ENCODE results near the gene SNN. TPM values are rescaled to one million over a fixed set of nuclear protein-coding genes. Genes with fewer than 3 reads are reported as not detected.

The SNN gene
- total RNA-seq, 1 donor from 2014 or later = 23.2 TPM

DNA sequence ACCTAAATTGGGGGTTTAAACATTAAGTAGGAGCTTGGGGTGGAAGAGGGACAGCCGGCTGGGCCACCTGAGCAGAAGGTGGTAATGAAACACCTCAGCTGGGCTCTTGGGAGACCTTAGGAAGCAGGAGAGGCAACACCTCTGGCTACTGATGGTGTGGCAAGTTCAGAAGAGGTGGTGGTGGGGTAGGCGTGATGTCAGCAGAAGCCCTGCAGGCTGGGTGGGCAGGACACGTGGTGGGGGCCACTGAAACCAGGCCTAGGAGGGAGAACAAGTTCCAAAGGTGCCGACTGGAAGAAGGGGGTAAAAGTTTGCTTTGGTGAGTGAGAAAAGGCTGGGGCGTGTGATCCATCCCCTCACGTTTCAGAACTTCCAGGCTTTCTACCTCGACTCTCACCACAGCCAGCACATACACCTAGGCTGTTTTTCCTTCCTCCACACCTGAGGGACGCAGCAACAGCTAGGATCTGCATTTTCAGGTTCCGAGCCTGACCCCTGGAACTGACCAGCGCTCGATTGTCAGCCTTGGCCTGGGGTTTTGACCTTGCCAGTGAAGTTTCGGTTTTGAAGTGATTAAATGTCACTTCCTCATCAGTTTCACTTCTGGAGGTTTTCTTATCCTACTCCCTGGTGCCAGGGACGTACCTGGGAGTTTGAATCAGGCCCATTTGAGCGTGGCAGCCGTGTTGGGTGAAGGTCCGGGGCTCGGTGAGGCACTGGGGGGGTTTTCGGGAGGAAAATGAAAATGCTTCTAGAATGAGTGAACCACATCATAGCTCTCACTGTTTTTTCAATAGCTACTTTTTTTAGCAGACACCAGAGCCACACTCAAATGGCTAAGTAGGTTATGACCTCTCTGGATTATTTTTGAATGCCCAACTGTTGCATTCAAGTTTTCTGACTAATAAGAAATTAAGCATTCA, 10.0 kb downstream of the SNN start:
- DNase-seq (ENCODE audit: low read depth in 2 of 2) = no peak

DNA sequence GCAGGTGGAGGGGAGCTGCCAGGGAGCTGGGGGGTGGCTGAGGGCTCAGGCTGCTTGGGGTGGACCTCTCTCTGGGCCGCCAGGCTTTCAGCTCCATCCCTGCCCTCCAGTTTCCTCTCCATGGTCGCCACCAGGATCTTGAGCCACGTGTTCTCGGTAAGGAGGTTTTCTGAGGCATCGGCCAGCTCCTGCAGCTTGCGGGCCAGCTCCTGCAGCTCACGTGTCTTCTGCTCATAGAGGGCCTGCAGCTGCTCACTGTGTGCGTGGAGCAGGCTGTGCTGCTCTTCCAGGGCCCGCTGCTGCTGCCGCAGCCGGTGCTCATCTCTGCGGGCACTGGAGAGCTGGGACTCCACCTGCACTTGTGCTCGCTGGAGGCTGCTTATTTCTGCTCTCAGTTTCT, 11.0 kb downstream of the SNN start:
- no peak for DNase-seq (ENCODE audit: low read depth in 2 of 2)

DNA sequence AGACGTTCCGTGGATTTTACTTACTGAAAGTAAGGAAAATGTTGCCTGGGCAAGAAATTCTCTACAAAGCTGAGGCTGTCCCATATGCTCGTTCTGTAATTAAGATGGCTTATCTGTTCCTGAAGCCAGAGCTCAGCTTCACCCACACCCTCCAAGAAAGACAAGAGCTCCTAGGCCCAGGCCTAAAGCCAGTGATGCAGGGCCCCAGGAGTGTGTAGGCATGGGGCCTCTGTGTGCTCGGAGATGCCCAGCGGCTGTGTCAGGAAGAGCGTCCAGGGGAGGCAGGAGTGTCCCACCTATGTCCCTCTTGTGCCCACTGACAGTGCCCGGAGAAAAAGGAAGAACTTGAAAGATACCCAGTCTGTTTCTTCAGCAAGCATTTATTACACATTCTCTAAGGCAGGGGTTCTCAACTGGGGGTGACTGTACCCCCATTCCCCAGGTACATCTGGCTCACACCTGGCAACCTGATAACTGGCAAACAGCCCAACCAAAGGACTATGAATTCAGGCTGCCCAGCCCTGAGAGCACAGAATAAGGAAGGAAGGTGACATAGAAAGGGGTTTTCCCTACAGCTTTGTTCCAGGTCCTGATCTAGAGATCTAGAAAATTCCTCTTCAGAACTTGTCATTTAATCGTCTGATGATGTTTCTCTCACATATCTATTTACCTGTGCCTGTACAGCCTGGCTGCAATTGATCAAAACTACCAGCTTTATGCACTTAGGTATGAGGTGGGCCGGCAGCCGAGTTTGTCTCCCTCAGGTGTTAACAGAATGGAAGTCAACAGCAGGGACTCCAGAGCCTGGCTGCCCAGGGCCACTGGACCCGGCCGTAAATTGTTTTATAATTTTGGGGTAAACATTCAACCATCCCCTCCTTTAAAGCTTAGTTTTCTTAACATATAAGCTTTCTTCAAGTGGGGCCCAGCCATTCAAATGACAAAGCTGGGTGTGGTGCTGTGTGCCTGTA, 12.0 kb downstream of the SNN start:
- no peak for DNase-seq (ENCODE audit: low read depth in 2 of 2)

DNA sequence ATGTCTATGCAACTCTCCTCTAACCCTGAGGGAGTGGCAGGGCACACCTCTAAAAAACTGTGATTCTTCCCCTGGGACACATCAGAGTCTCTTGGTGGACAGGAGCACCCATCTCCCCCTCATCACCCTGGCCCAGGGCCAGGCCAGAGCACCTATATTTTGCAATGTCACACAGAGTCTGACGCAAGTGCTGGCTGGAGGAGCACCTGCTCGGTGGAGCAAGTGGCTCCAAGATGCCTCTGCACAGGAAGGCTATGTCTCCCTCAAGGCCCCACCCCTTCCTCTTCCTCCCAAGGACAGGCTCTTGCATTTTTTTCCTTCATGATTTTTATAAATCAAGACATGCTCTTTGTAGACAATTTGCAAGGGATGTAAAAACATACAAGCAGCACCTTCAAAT, 13.3 kb downstream of the SNN start:
- DNase-seq (ENCODE audit: low read depth in 2 of 2) = no peak

DNA sequence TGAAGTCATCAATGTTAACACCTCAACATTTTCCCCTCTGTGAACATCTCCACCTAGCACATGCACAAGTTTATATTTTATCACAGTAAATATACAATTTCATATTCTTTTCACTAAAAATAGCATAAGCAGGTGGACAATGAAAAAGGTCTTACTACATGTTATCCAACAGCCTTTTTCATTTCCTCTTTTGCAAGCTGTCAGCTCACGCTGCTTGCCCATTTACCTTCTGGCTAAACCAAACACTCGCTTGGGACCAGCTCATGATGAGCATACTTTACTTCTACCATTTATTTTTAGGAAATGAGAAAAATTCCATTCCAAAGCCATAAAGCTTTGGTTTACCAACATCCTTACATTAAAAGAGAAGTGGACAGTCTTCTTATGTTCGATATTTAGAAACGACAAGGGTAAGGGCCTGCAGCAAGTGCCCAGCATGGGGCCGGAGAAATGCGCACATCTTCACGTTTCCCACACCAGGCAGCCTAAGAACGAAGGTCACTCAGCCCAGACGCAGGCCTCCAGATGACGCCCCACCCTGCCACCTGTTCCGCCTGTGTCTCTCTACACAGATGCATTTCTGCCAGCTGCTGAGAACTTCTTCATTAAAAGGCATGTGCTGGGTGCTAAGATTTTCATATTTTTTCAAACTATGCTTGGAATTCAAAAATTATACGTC, 13.9 kb downstream of the SNN start:
- DNase-seq (ENCODE audit: low read depth in 2 of 2) = no peak

DNA sequence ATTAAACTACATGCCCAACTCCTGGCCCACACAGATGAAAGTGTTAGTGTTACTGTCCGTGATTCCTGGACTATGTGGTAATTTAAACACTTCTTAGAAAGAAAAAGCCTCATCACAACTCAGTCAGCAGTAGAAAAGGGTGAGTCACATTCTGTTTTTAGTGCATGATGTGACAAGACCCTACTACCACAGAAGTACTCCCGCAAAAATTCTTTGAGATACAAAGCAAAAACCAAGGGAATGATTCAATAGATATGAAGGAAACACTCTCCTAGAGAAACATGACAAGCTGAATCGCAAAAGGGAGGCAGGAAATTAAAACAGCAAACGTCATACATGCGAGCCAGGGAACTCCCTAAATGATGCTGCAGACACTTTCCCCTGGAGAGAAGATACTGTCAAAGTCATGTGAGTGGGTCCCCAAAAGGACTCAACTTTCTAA, 14.4 kb downstream of the SNN start:
- peak in 1 of 2 donors; percentile 78 for DNase-seq (ENCODE audit: low read depth in 2 of 2)

DNA sequence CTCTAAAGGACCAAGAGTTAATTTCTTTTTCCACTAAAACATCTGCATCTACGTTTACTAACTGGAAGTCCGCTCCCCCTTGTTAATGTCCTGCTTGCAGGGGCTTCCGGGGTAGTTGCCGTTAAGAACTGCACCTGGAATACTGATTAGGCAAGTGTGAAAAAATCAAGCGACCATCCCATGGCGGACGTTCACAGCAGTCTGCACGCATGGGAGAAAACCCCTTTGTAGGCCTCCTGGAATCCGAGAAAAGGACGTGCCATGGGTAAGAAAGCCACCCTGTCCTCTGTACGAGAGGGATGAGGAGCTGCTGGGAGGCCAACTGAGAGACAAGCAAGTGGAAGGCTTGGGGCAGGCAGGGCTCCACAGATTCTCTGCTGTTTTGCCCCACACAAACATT, 14.9 kb downstream of the SNN start:
- no peak for DNase-seq (ENCODE audit: low read depth in 2 of 2)

DNA sequence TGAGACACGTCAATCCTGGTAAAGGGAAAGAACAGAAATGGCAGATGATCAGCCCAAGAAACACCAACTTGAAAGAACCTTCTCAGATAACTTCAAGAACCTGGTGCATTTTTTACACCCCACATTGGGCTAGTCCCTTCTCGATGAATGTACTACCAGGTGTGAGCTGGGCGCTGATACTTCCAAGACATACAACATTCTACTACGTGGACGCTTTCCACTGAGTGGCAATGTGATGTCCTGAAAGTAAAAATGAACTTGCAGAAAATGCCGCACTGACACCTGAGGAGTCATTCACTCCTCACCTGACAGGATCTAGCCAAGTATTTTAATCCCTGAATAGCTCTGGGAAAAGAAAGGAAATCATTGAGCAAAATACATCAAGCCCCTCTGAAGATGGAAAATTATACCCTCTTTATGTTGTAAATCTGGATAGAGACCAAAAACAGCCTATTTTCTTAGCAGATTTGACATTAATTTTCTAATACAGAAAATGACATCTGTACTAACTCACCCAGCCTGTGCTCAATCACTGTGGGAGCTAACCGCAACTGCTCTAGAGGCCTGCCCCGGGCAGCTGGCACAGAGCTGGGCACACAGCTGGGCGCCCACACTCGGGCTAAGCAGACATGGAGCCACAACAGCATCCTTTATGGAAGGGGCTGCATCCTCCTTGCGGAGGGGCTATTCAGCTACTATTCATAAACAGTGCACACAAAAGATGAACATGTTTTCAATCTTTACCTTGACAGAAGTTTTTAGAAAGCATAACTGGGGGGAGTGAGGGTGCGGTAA, 16.2 kb downstream of the SNN start:
- DNase-seq (ENCODE audit: low read depth in 2 of 2) = no peak

DNA sequence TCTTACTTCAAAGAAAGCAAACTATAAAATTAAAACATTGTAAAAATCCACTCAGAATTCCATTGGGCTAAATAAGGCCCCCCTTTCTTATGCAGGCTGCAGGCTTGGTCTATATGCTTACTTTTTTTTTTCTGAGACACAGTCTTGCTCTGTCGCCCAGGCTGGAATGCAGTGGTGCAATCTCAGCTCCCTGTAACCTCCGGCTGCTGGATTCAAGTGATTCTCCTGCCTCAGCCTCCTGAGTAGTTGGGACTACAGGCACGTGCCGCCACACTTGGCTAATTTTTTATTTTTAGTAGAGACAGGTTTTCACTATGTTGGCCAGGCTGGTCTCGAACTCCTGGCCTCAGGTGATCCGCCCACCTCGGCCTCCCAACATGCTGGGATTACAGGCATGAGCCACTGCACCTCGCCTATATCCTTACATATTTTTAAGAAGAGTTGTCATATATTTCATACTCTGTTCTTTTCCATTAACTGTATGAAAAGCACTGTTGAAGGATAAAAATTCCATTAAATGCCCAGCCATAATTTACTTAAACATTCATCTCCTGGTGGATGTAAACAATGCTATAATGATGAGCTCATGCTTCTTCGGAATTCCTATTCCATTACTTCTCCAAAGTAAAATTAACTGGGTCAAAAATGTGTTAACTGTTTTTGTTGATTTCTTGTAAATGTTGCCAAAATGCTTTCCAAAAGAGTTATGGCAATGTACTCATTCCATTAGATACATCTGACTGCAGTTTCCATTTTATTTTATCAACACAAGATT, 17.8 kb downstream of the SNN start:
- no peak for DNase-seq (ENCODE audit: low read depth in 2 of 2)

DNA sequence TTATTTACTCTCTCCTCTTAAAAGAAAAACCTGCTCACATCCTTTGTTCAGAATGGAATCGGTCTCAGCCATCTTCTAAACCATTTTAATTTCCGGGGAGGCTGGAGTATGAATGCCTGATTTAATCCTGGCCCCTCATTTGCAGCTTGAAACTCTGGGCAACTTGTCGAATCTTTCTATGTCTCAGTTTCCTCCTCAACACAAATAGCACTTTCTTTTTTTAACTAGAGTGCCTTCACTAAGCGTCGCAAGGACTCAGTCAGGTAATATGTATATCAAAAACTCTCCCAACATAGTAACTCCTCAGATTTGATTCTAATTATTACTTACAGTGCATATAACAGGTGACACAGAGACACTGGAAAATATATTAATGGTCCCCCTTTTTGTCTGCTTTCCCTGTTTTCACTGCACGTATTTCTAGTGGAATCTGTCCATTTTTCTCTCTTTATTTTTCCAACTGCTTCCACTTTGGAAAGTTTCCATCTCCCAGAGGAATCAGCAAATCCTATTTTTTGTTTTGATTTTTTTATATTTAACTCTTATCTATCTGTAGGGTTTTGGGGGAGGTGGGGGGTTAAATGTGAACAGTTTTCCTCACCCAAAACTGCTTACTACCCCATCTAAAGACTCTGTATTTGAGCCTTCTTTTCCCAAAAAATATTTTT, 18.6 kb downstream of the SNN start:
- DNase-seq (ENCODE audit: low read depth in 2 of 2) = peak in 1 of 2 donors; percentile 64

DNA sequence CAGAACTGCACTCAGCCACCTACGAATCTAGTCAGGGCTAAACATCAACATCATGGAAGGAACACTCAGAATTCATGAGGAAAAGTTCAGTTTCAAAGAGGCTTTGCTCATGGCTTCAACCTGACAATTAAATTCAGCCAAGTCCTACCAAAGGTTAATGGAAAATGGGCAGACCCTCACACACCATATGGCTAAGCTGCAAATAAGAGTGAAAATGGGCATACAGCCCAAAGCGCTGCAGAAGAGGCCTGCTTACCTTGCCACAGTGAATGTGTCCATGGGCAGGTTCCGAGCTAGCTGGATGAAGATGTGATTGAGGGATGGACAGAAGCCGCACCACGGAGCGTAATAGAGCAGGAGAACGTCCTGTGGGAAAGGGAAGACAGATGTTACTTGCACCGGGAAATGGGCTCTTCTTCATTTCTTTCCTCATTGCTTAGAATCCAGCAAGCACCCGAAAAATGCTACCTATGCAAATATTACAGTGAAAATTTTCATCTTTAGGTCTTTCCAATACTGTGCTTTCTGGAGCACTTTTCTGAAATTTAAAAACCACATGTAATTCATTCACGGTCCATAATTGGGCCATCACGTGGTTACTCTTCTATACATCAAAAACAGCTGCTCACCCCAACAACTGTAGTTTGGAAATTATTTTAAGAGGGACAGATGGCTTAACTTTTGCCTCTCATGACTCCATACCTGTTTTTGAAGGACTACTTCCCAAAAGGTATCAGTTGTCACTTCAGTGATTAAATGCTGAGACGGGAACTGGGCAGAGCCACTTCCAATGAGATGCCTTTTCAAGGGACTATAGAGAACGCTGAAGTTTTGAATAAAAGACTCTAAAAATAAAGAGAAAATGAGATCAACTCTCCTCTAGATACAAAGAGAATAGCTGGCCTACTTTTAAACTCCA, 19.6 kb downstream of the SNN start:
- peak in 1 of 2 donors; percentile 76 for DNase-seq (ENCODE audit: low read depth in 2 of 2)

DNA sequence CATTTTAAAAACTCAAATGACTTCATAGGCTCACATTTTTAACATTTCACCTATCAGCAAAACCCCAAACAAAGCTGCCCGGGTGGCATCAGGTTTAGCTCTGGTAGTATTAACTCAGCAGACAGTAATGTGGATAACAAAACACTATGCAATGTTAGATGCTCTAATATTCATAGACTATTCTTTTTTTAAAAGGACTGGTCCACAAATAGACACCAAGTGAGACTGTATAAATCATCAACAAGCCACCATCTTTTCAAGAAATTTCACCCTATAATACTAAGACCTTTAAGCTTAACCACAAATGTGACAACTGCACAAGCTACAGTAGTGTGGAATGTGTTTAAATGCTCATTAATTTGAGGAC, 20.2 kb downstream of the SNN start:
- no peak for DNase-seq (ENCODE audit: low read depth in 2 of 2)

DNA sequence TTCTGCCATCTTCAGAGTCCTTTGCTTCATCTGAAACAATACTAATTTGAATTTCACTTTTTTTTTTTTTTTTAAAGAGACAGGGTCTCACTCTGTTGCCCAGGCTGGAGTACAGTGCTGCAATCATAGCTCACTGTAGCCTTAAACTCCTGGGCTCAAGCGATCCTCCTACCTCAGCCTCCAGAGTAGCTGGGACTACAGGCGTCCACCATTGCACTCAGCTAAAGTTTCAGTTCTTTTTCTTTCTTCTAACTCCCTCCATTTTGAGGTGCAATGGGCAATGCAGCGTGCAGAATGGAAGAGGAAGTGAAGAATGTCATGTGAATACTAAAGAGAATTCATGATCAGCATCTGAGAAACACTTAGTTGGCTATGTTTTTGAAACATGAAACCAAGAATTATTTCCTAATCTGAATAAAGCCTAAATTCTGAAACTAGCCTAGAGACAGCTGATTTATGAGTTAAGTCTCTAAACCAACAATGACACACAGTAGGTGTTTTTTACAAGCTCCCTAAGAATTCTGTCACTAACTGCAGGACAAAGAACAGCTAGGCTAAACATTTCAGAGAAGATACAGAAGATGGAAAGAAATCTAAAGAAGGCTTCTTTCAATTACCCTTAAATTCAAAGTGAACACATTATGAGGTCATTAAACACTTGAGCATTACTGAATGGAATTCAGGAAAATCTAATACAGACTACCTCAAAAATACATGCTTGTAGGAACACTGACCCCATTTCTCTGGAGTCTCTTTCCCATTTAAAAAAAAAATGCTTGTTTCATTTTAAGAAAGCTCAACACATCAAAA, 21.0 kb downstream of the SNN start:
- no peak for DNase-seq (ENCODE audit: low read depth in 2 of 2)

DNA sequence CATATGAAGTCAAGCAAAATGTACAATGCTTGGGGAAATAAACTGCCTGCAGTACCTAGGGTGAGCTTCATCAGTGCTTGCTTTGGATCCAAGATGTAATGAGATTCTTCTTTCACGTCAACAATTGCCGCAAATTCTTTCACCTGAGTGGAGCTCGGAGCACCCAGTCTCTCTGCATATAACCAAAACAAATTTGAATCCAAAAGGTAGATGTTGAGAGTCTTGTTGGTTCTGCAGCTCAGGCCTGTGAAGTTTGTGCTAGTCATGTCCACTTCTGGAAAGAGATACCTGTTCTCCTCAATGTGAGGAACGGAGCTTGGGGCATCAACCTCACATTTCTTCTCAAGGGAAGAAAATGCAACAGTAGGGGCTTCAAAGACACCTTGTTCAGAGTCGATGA, 23.0 kb downstream of the SNN start:
- no peak for DNase-seq (ENCODE audit: low read depth in 2 of 2)

DNA sequence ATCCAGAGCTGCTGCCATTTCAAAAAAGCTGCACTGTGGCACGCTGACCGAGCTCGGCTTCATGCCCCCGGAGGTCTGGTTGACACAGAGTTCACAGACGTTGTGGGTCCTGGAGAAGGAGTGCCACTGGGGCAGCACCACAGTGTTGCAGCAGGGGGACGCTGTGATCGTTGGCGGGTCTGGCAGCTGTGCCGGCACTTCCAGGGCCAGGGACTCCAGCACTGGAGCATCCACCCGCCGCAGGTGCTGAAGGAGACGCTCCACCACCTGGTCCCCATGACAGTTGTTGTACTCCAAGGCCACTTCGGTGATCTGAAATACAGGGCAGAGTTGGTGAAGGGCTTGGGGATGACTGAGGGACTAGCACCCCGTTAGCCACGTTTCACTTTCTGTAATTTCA, 23.5 kb downstream of the SNN start:
- no peak for DNase-seq (ENCODE audit: low read depth in 2 of 2)

DNA sequence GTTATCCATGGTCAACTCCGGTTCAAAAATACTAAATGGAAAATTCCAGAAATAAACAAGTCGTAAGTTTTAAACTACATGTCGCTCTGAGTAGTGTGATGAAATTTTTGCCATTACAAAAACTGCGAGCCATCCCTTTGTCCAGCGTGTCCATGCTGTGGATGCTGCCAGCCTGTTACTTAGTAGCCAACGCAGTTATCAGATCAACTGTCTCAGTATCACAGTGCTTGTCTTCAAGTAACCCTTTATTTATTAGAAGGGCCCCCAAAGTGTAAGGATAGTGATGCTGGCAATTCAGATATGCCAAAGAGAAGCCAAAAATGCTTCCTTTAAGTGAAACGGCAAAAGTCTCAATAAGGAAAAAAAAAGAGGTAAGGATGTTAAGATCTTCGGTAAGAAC, 23.9 kb downstream of the SNN start:
- DNase-seq (ENCODE audit: low read depth in 2 of 2) = no peak

DNA sequence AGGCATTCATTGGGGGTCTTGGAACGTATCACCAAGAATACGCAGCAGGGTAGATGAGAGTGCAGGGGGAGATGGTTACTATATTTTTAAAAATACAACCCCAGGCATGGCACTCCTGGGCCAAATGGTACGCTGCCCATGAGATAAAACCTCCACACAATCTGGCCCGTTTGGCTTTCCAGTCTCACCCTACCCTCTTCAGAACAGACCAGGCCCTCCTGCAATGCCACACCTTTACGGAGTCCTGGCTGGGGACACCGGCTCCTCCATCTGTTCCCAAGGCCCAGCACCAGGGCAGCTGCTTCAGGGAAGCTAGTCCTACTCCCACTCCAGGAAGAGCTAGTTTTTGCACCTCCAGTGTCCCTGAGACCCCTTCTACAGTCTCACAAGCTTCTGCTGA, 24.4 kb downstream of the SNN start:
- DNase-seq (ENCODE audit: low read depth in 2 of 2) = no peak

All from lung microvascular endothelial cell (primary cell).